ENCODE data around the gene MCAM.

MCAM gene

GRCh38 chr11:119344291-119345010, 27.5 kb upstream of the MCAM start:
- no peak for DNase-seq

- DNase-seq, result no peak
These were observed 26.8 kb upstream of the MCAM start for GRCh38 chr11:119343726-119344125.

GRCh38 chr11:119342362-119343130, 25.6 kb upstream of the MCAM start:
- DNase-seq, result no peak

- DNase-seq, result no peak
These were observed 25.0 kb upstream of the MCAM start for GRCh38 chr11:119342023-119342300.

GRCh38 chr11:119341222-119342022, 24.5 kb upstream of the MCAM start:
- DNase-seq, result no peak

GRCh38 chr11:119340335-119341221, 23.6 kb upstream of the MCAM start, which contains the start of gene C1QTNF5:
TSS of gene C1QTNF5 (minus strand) at chr11:119340883. CDS start at chr11:119340397, 486 bp downstream.
- no peak for DNase-seq

- DNase-seq, result peak; percentile 63
These were observed 22.8 kb upstream of the MCAM start for GRCh38 chr11:119339589-119340334.

GRCh38 chr11:119338965-119339588, 22.1 kb upstream of the MCAM start:
- no peak for DNase-seq

GRCh38 chr11:119338318-119338890, 21.5 kb upstream of the MCAM start:
- DNase-seq, result peak; percentile 79

- no peak for DNase-seq
These were observed 20.8 kb upstream of the MCAM start for GRCh38 chr11:119337581-119338317.

- no peak for DNase-seq
These were observed 20.0 kb upstream of the MCAM start for GRCh38 chr11:119336744-119337469.

- no peak for DNase-seq
These were observed 19.0 kb upstream of the MCAM start for GRCh38 chr11:119335655-119336543.

GRCh38 chr11:119335091-119335654, 18.2 kb upstream of the MCAM start:
- DNase-seq, result no peak

GRCh38 chr11:119334174-119334930, 17.4 kb upstream of the MCAM start, which contains the start of gene RNF26:
TSS of gene RNF26 (plus strand) at chr11:119334527. CDS start at chr11:119335123, 596 bp downstream.
- DNase-seq, result peak; percentile 96

GRCh38 chr11:119332111-119332765, 15.3 kb upstream of the MCAM start:
- no peak for DNase-seq

- DNase-seq, result no peak
These were observed 13.3 kb upstream of the MCAM start for GRCh38 chr11:119330237-119330636.

GRCh38 chr11:119329320-119329719, 12.4 kb upstream of the MCAM start:
- DNase-seq, result no peak
